BJ (cell line): ENCODE results near the gene IPO13. TPM values are rescaled to one million over a fixed set of nuclear protein-coding genes. Genes with fewer than 3 reads are reported as not detected.

Source experiments
- CTCF ChIA-PET: fragments of 350-600 bp; formaldehyde crosslinking; extraction: SDS; loops from one replicate; lab custom pipeline; 2021; ENCODE audit warnings: antibody characterized with exemption, inconsistent platforms; lab: Yijun Ruan, JAX
- POLR2A ChIA-PET: fragments of 300-600 bp; sonication (Branson Sonifier 250); formaldehyde crosslinking; extraction: SDS; loops from one replicate; lab custom pipeline; 2021; ENCODE audit warnings: antibody characterized with exemption; lab: Charles Lee
- DNase-seq: peaks from one replicate; pipeline ENCODE4 v3.0.0-alpha.2; 2011; ENCODE audit warnings: low read depth
- H3K27me3 ChIP-seq: 2 replicates; pipeline ENCODE4 v1.6.0; 2011; ENCODE audit warnings: low read length; ENCODE audit not compliant: control insufficient read depth, insufficient read depth
- H3K36me3 ChIP-seq: 2 replicates; pipeline ENCODE4 v1.5.1; 2011; ENCODE audit warnings: low read length; ENCODE audit not compliant: control insufficient read depth, insufficient read depth
- H3K4me3 ChIP-seq: 2 replicates; pipeline ENCODE4 v1.5.1; 2011; ENCODE audit warnings: low read depth, mild to moderate bottlenecking, control low read depth, low read length
- polyA plus RNA-seq: library from polyadenylated mRNA; depleted of rRNA; stranded (reverse); fragments of >200 nt; gene quantifications from 2 replicates; pipeline ENCODE4 v1.2.3, GENCODE V29; 2011
- TF ChIP-seq, protein P1 (sequence below): IDR thresholded peaks from 2 replicates; pipeline ENCODE4 v1.5.1; 2011; ENCODE audit warnings: low read depth, mild to moderate bottlenecking, control low read depth, inconsistent platforms, low read length, moderate library complexity; ENCODE audit not compliant: insufficient read depth

The IPO13 gene
- polyA plus RNA-seq, 1 experiment, result 24.8 TPM

DNA sequence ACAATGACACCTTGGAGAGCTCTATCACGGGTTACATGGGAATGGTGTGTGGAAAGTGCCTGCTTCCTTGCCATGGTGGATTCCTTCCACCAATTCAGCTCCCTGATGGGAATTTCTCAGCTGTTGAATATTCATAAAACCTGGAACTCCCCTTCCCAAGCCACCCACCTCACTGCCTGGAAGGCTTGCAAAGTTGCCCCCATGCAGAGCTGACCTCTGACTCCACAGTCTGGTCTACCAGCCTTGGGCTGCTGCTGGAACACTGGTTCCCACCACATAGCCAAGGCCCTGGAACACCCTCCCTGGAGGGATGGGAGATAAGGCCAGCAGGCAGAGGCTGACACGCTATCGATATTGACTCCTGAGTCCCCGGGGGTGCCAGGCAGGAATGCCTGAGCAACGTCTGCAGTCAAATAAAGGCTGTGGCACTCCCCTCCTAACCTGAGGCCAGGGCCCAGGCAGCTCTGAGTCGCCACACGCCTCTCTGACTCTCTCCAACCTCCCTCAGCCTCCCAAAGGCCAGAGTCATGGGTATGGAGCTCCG, 53.4 kb downstream of the IPO13 start:
- ChIA-PET POLR2A (no interaction called here), CTCF (interaction anchor here (1.2 to 11.4 kb wide), 3 partner anchors 8 to 44 kb away, joined by 3 to 197 read pairs (median 3); no protein-coding TSS in a partner anchor)
- Histone ChIP-seq H3K27me3 (no peaks in the 10 kb centered on the region), H3K4me3 (no peak overlapping the region), H3K36me3 (peaks cover 31% of the 10 kb centered on the region)
- TF ChIP-seq, protein P1, sequence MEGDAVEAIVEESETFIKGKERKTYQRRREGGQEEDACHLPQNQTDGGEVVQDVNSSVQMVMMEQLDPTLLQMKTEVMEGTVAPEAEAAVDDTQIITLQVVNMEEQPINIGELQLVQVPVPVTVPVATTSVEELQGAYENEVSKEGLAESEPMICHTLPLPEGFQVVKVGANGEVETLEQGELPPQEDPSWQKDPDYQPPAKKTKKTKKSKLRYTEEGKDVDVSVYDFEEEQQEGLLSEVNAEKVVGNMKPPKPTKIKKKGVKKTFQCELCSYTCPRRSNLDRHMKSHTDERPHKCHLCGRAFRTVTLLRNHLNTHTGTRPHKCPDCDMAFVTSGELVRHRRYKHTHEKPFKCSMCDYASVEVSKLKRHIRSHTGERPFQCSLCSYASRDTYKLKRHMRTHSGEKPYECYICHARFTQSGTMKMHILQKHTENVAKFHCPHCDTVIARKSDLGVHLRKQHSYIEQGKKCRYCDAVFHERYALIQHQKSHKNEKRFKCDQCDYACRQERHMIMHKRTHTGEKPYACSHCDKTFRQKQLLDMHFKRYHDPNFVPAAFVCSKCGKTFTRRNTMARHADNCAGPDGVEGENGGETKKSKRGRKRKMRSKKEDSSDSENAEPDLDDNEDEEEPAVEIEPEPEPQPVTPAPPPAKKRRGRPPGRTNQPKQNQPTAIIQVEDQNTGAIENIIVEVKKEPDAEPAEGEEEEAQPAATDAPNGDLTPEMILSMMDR, result no peak
- DNase-seq, result no peak

DNA sequence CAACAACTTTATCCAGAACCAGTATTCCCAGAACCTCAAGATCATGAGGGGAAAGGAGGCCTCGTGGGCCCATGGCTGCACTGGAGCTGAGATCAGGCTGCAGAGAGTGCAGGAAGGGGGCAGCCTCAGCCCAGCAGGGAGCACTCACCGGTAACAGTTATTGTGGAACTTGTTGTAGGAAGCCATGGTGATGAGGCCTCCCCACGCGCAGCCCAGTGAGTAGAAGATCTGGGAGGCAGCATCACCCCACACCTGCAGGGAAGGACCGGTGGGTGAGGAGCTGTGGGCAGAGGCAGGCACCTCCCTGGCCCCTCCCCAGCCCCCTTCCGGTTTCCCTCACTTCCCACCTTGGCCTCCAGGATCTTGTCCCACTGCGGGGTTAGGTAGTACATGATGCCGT, 55.4 kb downstream of the IPO13 start:
- Histone ChIP-seq H3K4me3 (no peak overlapping the region), H3K27me3 (no peaks in the 10 kb centered on the region), H3K36me3 (peaks cover 31% of the 10 kb centered on the region)
- ChIA-PET POLR2A (no interaction called here), CTCF (interaction anchor here (0.7 to 11.4 kb wide), 3 partner anchors 33 to 296 kb away, joined by 4 to 197 read pairs (median 96); no protein-coding TSS in a partner anchor)
- no peak for DNase-seq
- TF ChIP-seq, protein P1, result no peak

DNA sequence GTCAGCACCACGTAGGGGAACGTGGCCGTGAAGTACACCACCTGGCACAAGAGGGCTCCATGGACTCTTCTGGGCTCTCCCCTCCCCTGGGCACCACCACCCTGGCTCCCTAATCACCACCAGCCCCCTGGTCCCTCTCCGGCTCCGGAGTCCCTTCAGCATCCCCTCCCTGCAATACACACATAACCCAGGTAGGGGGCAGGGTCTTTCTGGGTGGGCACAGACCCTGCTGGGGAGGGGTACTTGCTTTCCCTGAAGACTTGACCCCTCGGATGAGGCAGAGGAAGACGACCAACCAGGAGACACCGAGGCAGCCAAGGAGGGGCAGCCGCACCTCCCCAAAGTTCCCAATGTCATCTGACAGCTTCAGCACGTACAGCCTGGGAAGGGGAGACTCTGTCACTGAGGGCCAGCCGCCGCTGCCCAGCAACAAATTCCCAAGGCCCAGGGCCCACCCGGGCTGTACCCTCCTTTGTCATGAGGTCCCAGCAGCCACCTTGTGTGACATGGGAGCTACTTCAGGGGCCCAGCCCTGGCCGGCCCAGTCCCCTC, 55.9 kb downstream of the IPO13 start:
- Histone ChIP-seq H3K4me3 (no peak overlapping the region), H3K36me3 (peaks cover 30% of the 10 kb centered on the region), H3K27me3 (no peaks in the 10 kb centered on the region)
- no peak for DNase-seq
- TF ChIP-seq, protein P1, result peak; percentile 20; the same call in 1 of the 2 replicates
- ChIA-PET POLR2A (no interaction called here), CTCF (interaction anchor here (6.6 to 11.4 kb wide), 2 partner anchors 33 to 42 kb away, joined by 96 to 197 read pairs; no protein-coding TSS in a partner anchor)

DNA sequence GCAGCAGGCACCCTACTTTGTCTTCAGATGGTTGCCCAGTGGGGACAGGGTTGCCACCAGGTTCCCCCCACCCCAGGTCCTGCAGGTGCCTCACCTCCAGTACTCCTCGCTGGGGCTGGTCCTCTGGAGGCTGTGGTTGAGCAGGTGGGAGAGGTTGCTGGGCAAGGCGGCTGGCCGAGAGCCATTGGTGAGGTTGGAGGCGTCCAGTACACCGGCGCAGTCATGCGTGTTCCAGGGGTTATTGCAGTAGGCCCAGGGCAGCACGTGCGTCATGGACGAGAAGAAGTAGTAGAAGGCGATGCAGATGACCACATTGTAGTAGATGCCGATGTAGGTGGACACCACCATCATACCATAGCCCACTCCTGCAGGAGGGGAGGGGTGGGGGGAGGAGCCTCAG, 61.5 kb downstream of the IPO13 start:
- H3K36me3 ChIP-seq, result peaks cover 16% of the 10 kb centered on the region
- no peaks in the 10 kb centered on the region for H3K27me3 ChIP-seq
- ChIA-PET POLR2A (no interaction called here), CTCF (no interaction called here)
- TF ChIP-seq, protein P1, result no peak
- H3K4me3 ChIP-seq, result no peak overlapping the region
- no peak for DNase-seq

DNA sequence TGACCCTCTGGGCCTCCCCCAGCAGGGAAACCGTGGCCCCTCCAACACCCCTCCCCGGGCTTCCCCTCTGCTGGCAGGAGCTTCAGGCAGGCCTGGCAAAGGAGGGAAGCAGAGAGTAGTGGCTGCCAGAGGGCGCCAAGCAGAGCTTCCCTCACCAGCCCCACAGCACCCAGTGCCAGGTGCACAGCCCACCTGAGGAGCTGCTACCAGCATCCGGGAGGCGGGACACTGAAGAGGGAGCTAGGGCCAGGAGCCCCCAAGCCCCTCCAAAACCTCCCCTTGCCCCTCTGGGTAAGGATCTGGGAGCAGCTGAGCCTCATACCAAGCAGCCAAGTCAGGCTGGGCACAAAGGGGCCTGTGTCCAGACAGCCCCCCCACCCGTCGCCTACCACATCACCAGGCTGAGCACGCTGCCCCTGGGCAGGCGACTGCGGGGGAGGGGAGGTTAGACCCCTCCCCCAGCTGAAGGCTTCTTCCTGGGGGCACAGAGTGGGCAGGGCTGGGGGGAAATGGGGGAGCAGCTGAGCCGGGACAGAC, 64.3 kb downstream of the IPO13 start:
- TF ChIP-seq, protein P1, result no peak
- CTCF ChIA-PET, result interaction anchor here (0.9 to 4.4 kb wide), 4 partner anchors 26 to 584 kb away, joined by 3 to 17 read pairs (median 4); no protein-coding TSS in a partner anchor

More for the DNA sequence above, 64.3 kb downstream of the IPO13 start:
- no peak for DNase-seq
- Histone ChIP-seq H3K27me3 (no peaks in the 10 kb centered on the region), H3K4me3 (no peak overlapping the region), H3K36me3 (peaks cover 17% of the 10 kb centered on the region)
- POLR2A ChIA-PET, result no interaction called here
